ENCODE results near the gene COL8A1.
"Not testable (repeated sequence)": the region's sequence is repeated elsewhere in the genome, so short reads cannot be mapped to it uniquely, and the experiment has no call there.

COL8A1 gene

GRCh38 chr3:99708207-99708745 is 69.9 kb downstream of the COL8A1 start:
- DNase-seq (ENCODE audit: low read depth, low spot score), result no peak

- no peak for DNase-seq (ENCODE audit: low read depth, low spot score)
Observed at GRCh38 chr3:99709686-99710085, 71.3 kb downstream of the COL8A1 start.

DNA sequence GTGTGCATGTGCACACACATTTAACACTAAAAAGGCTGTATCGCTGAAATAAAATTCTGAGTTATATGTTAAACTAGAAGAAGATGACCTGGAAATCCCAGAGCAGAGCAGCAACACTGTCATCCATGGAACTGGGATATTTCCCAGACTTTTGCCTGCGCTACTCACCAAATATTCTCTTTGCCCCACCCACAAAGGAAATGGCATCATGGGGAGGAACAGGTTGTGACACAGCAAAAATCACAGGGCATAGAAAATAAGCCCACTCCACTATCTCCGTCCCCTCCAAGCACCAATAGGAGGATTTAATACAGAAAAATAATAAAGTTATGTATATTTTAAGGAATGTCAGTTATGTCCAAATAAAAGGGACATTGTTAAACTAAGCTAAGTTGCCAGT is 71.7 kb downstream of the COL8A1 start:
- DNase-seq (ENCODE audit: low read depth, low spot score), result no peak

- no peak for DNase-seq (ENCODE audit: low read depth, low spot score)
Observed at GRCh38 chr3:99711351-99711750, 73.0 kb downstream of the COL8A1 start.

GRCh38 chr3:99712291-99712954 is 74.0 kb downstream of the COL8A1 start:
- no peak for DNase-seq (ENCODE audit: low read depth, low spot score)

DNA sequence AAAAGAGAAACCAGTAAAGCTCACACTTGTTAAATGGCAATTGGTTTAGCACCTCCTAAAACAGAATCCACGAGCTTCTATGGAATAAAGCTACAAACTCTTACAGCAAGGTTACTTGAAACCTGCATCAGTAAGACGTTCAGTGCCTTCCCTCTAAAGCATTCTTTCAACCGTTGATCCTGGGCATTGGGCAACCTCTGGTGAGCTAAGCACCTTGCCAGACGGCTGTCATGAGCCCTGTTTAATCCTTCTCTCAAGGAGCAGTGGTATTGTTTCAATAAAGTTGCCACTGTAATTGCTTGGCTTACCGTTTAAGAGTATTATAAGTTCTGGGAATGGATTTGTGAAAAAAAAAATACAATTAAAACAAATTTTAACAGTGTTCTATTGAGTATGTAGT is 75.0 kb downstream of the COL8A1 start:
- no peak for DNase-seq (ENCODE audit: low read depth, low spot score)

DNA sequence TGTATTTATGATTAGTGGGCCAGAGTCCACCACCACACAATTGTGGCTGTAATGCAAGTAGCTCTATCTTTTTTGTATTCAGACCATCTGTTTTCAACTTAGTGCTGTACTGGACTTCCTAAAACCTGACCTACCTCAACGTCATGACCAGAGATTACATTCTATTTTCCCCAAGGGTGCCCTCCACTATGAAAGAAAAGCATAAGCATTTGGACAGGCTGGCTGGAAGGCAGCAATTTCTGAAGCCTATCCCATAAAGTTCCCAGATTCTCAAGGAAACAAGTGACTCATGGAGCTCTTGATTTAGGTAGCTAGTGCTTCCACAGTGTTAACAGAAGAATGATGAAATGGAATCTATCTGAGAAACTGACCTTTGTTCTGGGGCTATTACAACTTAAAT is 75.8 kb downstream of the COL8A1 start:
- DNase-seq (ENCODE audit: low read depth, low spot score), result no peak

- DNase-seq (ENCODE audit: low read depth, low spot score), result no peak
Observed at GRCh38 chr3:99714575-99714974, 76.2 kb downstream of the COL8A1 start.

GRCh38 chr3:99716463-99716995 is 78.1 kb downstream of the COL8A1 start:
- no peak for DNase-seq (ENCODE audit: low read depth, low spot score)

- no peak for DNase-seq (ENCODE audit: low read depth, low spot score)
Observed at GRCh38 chr3:99720985-99721632, 82.7 kb downstream of the COL8A1 start.

DNA sequence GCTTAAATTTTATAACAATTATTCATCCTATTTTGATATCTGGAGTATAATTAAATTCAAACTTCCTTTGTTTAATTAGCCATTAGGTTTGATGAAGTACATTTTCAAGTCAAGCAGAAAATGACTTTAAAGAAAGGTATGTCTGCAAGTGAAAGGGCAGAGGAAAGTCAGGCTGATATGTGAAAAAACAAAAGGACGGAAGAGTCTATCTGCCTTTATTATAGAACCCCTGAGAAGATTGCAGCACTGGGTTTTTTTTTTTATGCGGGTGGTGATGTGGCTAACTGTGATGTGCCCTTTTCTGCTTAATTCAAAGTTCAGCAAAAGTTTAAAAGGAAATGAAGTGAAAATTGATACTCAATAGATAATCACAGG is 83.2 kb downstream of the COL8A1 start:
- DNase-seq (ENCODE audit: low read depth, low spot score), result no peak

DNA sequence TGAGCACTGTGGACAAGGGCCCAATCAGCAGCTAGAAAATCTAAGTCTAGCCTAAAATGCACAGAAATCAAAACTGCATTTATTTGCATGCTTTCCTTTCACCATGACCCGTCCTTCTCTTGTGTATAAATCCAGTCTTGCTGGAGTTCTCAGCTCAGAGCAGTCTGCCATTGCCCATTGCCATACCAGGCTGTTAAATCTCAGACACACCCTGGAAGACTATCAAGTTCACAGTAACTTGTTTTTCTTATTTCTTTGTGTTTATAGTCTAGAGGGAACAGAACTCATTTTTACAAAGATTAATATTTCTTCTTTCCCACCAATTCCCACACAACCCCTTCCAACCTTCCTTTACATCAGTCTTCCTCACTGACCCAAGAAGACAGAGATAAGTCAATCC is 85.9 kb downstream of the COL8A1 start:
- DNase-seq (ENCODE audit: low read depth, low spot score), result no peak

GRCh38 chr3:99730870-99731269 is 92.5 kb downstream of the COL8A1 start:
- DNase-seq (ENCODE audit: low read depth, low spot score), result no peak

DNA sequence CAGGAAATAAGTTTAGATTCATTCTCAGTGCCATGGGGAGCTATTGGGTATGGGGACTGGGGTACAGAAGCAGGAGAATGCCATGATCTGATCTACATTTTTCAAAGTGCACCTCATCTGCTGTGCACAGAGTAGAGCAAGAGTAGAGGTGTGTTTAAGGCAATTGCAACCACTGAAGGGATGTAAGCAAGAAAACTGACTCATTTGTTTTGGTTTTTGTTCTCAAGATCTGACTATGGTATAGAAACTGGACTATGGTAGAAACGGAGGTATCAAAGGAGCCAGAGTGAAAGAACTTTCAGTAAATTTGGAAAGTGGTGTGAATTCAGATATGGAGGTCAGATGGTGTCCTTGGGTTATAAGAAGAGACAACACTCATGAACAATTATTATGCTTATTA is 93.1 kb downstream of the COL8A1 start:
- DNase-seq (ENCODE audit: low read depth, low spot score), result no peak

DNA sequence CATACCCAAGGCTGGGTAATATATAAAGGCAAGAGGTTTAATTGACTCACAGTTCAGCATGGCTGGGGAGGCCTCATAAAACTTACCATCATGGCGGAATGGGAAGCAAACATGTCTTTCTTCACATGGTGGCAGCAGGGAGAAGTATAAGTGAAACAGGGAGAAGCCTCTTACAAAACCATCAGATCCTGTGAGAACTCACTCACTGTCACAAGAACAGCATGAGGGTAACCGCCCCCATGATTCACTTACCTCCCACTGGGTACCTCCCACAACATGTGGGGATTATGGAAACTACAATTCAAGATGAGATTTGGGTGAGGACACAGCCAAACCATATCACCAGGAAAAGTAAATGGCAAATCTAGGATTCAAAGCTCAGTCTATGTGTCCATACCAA is 102.0 kb downstream of the COL8A1 start:
- DNase-seq (ENCODE audit: low read depth, low spot score), result not testable (repeated sequence)

DNA sequence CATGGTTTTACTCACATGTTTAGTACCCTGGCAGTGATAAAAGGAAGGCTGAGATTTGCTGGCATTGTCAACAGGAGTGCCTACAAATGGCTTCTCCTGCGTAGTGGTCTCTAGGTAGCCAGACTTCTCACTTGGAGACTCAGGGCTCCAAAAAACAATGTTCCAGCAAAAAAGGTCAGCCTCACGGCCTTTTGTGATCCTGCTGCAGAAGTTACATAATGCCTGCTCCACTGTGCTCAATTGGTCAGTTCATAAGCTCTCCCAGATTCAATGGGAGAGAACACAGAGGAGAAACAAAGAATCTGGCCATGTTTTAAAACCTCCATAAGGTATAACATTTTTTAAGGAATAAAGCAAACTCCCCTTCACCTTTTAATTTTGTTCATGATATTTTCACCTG is 103.2 kb downstream of the COL8A1 start:
- no peak for DNase-seq (ENCODE audit: low read depth, low spot score)

GRCh38 chr3:99747915-99748314 is 109.5 kb downstream of the COL8A1 start:
- no peak for DNase-seq (ENCODE audit: low read depth, low spot score)

DNA sequence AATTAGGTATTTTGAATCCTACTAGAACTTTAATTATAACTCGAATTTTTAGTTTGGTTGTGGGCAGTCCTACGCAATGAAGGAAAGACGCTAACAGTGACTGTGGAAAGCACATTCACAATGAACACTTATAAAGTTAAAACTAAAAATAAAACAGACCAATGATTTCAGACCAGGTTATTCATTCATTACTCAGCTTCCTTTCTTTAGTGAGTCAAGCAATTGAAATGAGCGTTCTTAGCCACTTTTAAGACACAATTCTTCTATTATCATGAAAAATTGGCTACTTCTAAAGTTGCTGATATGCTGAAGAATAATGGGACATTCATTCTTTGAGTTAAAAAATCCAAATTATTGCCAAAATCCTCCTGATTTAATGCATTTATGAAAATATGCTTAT is 113.3 kb downstream of the COL8A1 start:
- DNase-seq (ENCODE audit: low read depth, low spot score), result no peak

GRCh38 chr3:99753268-99753975 is 115.0 kb downstream of the COL8A1 start:
- no peak for DNase-seq (ENCODE audit: low read depth, low spot score)

DNA sequence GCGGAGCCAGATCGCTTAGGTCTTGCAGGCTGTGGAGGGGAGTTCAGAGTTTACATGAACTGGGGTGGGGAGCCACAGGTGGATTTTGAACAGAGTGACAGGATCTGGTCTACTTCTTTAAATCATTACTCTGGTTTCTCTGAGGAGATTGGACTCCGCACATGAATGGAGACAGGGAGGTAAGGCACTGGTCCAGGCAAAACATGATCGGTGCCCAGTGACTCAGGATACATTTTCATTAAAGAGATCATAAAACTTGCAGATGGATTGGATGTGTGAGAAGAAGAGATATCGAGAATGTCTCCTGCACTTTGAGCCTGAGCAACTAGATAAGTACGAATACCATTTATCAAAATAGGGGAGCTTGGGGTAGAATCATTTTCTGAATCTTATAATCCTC is 117.4 kb downstream of the COL8A1 start:
- no peak for DNase-seq (ENCODE audit: low read depth, low spot score)

- no peak for DNase-seq (ENCODE audit: low read depth, low spot score)
Observed at GRCh38 chr3:99757966-99758365, 119.6 kb downstream of the COL8A1 start.

DNA sequence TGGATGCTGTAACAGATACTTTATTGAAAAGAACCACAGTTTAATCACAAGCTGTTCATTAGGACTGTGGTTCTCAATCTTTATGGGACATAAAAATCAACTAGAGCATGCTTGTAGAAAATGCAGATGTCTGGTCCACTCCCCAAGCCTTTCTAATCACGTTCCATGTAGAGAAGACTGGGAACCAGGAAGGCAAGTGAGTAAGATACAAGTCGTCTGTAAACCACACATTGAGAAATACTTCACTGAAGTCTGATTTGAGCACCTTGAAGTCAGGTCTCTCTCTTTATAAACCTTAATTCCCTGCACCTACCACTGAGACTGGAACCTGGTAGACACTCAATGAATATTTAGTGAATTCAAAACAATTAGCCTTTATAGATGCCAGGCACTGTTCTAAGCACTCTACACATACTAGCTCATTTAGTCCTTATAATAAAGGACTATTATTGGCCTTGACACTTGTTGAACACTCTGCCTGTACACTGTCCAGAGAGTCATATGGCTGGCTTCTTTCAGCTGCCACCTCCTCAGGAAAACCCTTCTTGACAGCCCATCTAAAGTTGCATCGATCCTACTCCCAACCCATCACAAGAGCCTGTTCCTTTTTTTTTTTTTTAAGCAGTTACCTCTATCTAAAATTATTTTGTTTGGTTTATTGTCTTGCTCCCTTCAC is 120.2 kb downstream of the COL8A1 start:
- no peak for DNase-seq (ENCODE audit: low read depth, low spot score)
